GM18870 (cell line): ENCODE measurements around the gene CCDC192.
A peak's percentile ranks its signal among the peaks of the same experiment; 100 is the strongest.

ENCODE experiments used
- ATAC-seq: cut with Tn5 transposase; IDR thresholded peaks from one replicate; pipeline ENCODE4 v1.9.1; 2021; ENCODE audit warnings: moderate library complexity; ENCODE audit not compliant: unreplicated experiment

The CCDC192 gene

DNA sequence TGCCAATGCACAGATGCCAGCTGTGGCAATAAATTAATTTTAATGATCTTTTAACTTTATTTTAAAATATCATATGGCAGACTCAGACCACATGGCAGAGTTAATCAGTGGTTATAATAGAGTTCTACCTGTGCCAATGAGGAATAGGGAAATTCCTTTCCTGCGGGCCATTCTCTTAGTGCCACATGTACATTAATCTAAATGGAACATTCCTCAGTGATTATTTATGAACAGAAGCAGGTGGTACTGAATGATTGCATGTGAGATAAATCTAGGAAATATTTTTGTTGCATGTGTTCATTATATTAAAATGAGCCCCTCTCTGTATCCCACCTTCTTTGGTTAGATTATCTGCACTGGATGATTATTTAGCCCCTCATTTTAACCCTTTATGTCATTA lies 102.3 kb downstream of the CCDC192 start:
- ATAC-seq: no peak

DNA sequence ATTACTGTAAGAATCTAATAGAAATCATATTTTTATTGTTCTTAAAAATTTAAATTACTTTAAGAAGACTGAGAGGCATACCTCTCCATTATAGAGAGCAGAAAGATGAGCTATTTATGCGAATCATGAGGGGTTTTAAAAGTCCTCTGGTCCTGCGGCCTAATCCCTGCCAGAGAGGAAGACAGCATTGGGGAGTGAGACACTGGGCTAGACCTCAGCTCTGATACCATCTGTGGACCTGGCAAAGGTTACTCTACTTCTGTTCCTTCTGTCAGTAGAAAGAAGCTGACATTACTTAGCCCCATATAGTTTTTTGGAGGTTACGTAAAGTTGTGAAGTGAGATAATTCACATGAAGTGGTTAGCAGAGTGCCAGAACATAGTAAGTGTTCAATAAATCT lies 103.6 kb downstream of the CCDC192 start:
- ATAC-seq: no peak

DNA sequence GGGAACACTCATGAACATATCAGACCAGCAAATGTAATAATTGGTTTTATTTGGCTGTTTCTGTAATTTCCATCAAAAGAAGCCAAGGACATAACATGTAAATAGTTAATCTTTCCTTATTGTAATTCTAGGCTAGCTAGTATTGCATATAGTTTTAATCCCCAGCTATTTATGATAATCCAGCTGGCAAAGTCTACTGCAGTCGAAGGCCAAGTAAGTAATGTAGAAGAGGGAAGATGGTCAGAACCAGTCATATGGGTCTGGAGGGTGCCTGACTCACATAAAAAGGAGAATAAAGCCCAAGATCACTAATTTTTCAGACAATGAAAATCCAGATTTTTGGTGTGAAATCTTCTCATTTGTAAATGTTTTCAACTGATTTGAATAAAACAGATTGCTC lies 106.3 kb downstream of the CCDC192 start:
- ATAC-seq: no peak

DNA sequence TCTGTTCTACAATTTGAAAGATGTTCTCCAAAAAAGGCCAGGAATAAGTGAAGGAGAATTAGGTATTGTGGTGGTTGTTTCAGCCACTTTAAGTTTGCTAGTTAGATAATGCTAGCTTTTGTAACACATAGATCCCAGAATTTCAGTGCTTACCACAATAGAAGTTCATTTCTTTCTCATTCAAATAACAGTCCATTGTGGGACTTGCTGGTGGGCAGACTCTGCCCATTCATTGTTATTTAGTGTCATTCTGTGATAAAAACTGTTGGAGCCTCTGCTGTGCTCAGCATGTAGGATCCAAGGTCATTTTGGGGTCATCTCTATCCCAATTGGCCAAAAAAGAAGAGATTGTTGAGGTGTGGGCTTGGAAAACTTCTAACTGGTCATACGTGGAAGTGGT lies 106.8 kb downstream of the CCDC192 start:
- no peak for ATAC-seq

DNA sequence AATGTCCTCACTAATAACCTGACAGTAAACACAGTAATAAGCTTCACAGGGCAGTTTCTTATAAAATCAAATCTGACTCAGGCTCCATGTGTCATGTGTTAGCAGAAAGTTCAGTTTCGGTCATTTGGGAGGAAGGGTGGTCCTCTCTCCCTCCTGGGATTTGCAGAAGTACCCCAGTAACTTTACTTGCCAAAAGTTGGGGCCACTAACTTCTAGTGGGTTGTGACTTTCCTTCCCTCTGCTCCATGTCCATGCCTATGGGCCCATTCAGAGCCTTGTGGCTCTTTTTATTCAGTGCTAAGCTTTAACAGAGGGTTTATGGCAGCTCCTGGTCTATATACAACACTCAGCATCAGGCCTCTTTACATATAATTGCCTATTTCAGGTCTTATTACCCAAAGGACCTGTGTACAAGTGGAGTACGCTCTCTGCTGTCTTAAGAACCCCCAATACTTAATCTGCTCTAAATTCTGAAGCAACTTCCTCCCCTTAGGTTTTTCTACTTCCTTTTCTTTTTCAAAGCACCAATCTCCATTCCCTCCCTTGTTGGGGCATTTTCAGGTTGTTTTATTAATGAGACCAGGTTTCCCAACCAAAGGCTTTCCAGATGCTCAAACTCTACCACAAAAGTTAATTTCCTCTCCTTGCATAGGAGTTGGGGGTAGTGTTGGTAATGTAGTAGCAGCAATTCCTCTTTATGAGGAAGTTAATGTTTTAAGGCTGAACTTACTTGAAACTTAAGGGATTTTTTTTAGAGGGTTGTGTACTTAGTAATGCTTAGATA lies 107.7 kb downstream of the CCDC192 start:
- ATAC-seq: no peak

DNA sequence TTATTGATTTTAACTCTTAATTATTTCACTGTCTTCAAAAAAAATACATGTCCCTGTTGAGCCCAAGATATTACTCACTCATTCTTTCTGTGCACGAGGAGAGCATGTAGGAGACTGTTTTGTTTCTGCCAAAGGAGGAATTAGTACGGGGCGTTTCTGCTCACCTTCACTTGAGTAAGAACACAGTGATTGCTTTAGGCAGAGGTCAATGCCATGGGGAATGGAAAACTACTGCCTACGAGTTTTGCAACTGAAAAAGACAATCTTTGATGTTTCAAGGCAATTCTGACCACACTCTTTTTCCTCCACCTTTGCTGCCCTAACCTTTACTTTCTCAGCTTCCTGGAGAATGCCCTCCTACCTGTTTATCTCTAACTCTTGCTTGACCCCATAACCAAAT lies 109.4 kb downstream of the CCDC192 start:
- no peak for ATAC-seq

DNA sequence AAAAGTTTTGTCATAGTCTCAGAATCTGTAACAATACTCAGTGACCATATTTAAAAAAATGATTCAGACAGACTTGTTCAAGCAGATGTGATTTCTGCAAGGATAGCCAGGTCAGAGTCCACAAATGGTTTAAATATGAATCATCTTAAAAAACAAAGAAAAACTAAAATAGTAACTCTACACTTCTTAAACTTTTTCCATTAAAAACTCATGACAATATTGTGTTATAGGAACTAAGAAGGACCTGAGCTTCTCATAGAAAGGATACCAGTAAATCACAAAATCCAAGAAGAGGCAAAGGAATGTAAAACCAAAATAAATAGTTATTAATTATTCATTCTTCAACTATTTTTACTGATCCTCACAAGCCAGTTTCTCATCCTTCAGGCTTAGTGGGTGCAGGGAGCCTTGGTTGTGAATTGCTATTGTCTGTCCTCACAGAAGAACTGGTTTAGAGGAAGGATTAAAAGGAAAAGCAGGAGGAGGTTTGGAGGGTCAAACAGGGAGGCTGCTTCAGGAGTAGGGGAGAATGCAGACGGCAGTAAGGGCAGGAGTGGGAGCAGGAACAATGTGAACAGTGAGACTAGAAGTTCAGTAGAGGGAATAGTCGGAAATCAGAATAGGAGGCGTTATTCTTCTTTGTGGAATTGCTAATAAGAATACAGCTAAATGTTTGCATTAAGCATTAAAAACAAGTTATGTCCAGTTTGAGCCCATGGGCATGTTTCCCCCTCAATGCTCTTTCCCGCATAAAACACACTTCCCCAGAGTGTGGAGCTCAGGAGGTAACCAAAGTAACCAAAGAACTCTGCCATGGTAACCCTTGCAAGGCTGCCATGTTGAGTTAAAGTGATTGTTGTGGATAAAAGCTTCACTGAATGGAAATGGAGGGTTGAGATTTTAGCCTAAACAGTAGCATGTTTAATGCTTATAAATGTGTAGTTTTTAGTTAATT lies 110.7 kb downstream of the CCDC192 start:
- no peak for ATAC-seq

DNA sequence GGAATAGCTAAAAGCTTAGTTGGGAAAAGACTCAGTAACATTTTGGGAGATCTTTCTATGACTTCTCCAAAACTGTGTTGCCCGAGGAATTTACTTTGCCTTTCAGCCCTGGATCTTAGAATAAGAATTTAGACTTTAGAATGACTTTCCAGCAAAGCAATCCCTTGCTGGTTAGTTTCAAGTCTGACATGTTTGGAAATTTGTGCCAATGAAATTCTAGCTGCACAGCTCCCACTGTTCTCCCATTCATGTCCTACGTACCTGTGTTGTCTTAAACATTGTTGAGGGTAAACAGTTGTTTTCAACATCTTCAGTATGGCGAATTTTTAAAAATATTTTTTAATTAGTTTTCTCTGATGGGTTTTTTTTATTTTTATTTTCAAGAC lies 111.4 kb downstream of the CCDC192 start:
- ATAC-seq: no peak

DNA sequence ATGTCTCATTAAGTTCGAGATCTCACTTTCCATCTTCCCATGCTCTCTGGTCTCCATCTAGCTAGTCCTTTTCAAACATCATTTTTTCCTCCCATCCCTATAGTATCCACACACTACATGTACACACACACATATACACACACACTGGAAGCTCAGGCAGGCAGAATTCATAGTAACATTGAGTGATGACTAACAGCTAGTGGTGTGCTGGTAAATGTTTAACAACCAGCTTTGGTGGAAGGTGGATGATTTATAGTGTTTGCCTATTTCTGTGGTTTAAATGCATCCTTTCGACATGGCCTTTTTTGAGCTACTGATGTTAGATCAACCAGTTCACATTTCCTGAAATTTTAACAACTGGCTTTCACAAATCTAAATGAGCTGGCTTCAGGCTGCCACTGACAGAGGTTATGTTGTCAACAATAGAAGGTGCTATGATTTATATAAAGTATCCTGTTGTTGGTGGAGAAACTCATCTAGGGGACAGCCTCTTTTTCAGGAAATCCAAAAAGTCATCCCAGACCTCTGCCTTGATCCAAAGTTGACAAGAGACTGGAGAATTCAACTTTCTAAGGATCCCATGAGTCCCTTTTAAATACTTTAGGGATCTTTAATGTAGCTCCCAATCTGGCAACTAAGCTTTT lies 117.8 kb downstream of the CCDC192 start:
- peak; percentile 95 for ATAC-seq

DNA sequence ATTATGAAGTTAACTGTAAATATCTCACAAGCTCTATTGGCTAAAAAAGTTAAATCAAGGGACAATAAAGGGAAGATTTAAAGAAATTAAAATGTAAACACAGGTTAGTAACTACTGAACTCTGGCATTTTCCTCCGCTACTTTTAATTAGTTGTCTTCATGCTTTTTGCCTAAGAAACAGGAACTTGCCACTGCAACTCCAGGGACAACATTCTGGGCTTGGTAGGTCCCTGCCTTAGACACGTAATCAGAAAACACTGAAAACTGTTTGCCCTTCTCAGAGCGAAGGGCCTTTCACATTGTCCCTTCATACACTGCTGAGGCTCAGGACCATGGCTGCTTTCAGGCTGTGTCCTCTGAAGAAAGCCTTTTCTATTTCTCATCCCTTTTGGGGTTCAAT lies 118.7 kb downstream of the CCDC192 start:
- no peak for ATAC-seq

DNA sequence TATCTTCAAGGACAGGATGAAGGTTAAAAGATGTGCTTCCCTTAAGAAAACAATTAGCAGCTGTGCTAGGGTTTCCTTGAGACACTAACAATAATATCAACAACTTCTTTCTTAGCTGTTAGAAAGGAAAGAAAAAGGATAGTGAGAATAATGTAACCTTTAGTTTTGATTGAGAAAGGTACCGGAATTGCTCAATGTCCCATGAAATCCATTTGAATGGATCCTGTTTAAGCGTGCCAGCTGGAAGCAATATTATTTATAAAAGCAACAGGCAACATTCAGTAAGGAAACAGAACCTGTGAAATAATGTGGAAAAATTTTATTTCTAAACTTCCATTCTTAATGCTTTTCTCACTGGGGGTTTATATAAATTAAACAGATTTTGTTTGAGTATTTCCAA lies 120.9 kb downstream of the CCDC192 start:
- ATAC-seq: no peak

DNA sequence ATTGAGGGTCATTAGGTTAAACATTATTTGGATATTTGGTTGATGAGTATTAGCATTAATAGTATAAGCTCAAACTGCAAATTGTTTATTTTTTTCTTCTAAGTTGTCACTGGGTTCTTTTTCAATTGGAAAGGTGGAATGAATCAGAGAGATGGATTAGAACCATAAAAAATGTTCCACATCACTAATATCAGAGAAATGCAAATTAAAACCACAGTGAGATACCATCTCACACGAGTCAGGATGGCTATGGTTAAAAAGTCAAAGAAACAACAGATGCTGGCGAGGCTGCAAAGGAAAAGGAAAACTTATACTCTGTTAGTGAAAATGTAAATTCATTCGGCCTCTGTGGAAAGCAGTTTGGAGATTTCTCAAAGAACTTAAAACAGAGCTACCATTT lies 122.8 kb downstream of the CCDC192 start:
- no peak for ATAC-seq

DNA sequence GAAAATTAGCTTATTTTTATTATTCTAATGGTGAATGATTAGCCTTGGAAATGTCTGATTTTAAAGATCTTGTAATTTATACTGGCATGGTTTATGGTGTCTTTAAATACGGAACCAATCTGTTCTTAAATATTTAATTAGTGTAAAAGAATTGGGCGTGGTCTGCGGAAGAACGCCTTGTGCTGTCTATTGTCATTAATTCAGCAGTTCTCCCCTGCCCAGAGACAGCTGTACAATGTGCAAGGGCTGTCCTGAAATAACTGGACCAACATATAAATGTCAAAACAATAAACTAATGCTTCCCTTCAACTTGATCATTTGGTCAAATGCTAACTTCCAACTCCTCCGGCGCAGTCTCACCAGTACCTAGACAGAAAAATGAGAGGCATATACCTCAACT lies 124.3 kb downstream of the CCDC192 start:
- no peak for ATAC-seq

DNA sequence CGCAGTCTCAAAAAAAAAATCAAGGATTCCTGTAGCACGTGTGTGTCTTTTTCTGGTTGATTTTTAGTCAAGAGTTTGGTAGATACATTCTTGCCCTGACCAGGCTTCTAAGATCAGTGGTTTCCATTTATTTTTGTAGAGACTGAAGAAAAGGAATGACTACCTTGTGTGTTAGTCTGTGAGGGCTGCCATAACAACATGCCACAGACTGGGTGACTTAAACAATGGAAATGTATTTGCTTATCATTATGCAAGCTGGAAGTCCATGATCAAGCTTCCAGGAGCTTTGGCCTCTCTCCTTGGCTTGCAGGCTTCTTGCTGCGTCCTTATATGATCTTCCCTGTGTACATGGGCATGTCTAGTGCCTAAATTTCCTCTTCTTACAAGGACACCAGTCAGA lies 127.0 kb downstream of the CCDC192 start:
- ATAC-seq: no peak

DNA sequence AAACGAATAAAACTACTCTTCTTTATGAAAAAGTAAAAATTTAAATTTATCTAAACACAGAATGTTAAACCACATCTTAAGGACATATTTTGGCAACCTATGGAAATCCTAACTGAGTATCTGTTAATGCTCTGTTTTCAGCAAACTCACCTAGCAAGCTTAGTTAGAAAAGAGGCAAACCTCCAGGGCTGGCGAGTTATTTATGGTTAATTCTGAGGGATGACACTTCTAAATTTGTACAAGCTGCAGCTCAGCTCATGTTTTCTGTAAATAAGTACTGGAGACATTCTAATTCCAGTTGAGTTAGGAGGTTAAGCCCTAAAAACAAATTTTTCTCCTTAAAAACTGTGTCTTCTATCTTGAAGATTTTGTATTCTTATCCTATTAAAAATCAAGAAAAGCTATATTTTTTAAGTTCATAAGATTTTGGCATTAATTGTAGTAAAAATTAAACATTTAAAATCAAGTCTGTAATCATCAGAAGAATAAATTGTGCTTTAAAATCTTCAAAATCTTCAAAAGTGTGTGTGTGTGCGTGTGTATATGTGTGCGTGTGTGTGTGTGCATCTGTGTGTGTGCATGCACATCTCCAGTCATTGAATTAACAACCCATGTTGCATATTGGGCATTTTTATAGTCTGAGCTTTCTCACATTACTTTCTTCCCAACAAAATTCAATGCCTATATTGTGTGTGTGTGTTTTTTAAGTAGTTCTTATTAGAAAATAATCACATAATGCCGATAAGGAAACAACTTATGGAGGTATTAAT lies 127.8 kb downstream of the CCDC192 start:
- no peak for ATAC-seq

DNA sequence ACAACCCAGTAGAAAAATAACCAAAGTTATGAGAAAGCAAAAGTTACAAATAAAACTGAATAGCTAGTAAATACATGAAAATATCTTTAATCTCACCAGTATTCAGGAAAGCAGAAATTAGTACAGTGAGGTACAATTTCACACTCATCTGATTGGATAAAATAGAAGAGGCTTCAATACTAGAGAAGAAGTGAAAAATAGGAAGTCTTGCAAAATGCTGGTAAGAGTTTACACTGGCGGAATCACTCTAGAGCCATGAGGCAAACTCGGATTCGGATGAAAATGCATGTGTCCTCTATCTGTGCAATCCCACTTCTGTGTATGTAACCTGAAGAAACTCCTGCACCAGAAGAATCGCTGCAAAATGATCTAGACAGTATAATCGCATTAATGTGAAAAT lies 128.9 kb downstream of the CCDC192 start:
- no peak for ATAC-seq

DNA sequence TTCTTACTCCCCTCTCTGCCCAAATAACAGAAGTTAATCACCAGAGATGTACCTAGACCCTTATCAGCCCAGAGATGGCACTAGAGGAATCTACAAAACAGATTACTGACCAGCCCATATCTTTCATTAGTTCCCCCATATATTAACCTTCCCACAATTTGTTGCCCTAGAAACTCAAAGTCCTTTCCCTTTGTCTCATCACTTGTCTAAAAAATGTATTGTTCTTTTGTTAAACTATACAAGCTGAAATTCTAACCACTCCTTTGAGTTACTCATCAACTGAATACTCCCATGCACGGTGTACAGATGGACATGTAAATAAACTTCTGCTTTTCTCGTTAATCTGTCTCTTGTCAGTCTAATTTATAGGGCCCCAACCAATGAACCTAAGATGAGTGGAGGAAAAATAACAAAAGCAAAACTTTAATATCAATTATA lies 130.9 kb downstream of the CCDC192 start:
- ATAC-seq: peak; percentile 60

DNA sequence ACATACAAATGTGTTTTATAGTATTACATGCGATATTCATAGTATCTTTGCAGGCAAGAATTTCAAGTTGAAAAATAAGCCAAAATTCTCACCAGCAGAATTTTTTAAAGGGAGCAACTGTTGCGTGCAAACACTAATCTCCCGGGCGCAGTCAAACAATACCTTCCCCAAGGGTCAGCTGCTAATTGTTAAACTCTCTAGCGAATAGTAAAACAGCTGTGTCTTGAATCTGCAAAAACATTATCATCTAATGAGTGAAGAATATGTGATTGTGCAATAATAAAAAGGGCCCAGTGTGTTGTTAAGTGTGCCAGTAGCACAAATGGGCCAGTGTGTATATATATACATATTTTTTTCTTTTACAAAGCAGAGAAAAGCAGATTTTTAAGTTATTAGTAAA lies 131.4 kb downstream of the CCDC192 start:
- no peak for ATAC-seq

DNA sequence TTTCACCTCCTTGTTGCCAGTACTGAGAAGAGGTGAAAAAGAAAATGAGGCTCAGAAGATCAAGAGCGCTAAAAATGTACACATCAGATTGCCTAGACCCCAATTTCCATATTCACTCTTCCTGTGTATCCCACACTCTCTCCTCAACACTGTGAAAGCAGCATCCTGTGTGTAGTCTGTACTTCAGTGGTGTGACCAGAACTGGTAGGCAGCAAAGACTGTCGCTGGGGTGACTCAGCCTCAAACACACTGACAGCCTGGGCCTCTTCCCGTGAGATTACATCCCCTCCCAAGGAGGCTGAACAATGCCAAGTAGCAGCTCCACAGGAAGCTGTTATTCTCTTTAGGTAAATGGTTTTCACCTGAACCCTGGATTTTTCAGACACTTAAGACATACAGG lies 135.5 kb downstream of the CCDC192 start:
- no peak for ATAC-seq

DNA sequence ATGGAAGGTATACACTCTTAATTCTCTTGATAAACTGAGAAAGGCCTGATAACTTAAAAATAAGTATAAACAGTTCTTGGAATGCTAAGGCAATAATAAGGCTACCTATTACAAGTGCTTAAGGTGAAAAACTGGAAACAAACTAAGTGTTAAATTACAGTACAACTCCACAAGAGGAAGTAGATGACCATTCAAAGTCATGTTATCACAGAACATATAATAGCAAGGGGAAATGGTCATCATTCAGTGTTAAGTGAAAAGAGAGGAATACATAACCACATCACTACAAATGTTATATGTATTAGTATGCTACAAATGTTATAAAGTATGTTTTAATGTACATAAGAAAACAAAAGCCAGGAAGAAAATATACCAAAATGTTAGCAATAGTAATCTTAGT lies 135.9 kb downstream of the CCDC192 start:
- peak; percentile 38 for ATAC-seq
